Neural progenitor cell (in vitro differentiated cells): Measurements from ENCODE around the gene TUBB6. TPM values are rescaled to one million over a fixed set of nuclear protein-coding genes. Genes with fewer than 3 reads are reported as not detected.
A peak's percentile ranks its signal among the peaks of the same experiment; 100 is the strongest.

Experiments used
- DNase-seq: peaks from one replicate; pipeline ENCODE4 v3.0.0-alpha.2; 2016; ENCODE audit warnings: low spot score
- H2AFZ ChIP-seq: fragments of 200-600 bp; sonication (generic); replicated peaks from 2 replicates; pipeline ENCODE4 v1.6.1; 2016; ENCODE audit warnings: antibody characterized with exemption
- H3F3A ChIP-seq: fragments of 200-600 bp; sonication (generic); 2 replicates; pipeline ENCODE4 v1.6.1; 2016; ENCODE audit warnings: antibody characterized with exemption, low read depth
- H3K27ac ChIP-seq: fragments of 200-600 bp; sonication (generic); 2 replicates; pipeline ENCODE4 v1.5.1; 2016; ENCODE audit warnings: mild to moderate bottlenecking
- H3K27me3 ChIP-seq: fragments of 200-600 bp; sonication (generic); 2 replicates; pipeline ENCODE4 v1.6.1; 2016; ENCODE audit warnings: mild to moderate bottlenecking, moderate library complexity
- H3K36me3 ChIP-seq: fragments of 200-600 bp; sonication (generic); 2 replicates; pipeline ENCODE4 v1.5.1; 2016
- H3K4me1 ChIP-seq: fragments of 200-600 bp; sonication (generic); 2 replicates; pipeline ENCODE4 v1.6.1; 2016; ENCODE audit warnings: mixed run types
- H3K4me2 ChIP-seq: fragments of 200-600 bp; sonication (generic); 2 replicates; pipeline ENCODE4 v1.6.1; 2016
- H3K4me3 ChIP-seq: fragments of 200-600 bp; sonication (generic); 2 replicates; pipeline ENCODE4 v1.5.1; 2016
- H3K79me2 ChIP-seq: fragments of 200-600 bp; sonication (generic); 2 replicates; pipeline ENCODE4 v1.6.1; 2016; ENCODE audit warnings: low read depth
- H3K9ac ChIP-seq: fragments of 200-600 bp; sonication (generic); 2 replicates; pipeline ENCODE4 v1.6.1; 2016
- H3K9me3 ChIP-seq: fragments of 200-600 bp; sonication (generic); 2 replicates; pipeline ENCODE4 v1.5.1; 2016; ENCODE audit warnings: low read depth
- H4K20me1 ChIP-seq: fragments of 200-600 bp; sonication (generic); 2 replicates; pipeline ENCODE4 v1.6.1; 2016; ENCODE audit warnings: low read depth
- H3K27ac Mint-ChIP-seq: 3 replicates; pipeline ENCODE4 v1.8.0; 2021; ENCODE audit warnings: mixed read lengths
- H3K27me3 Mint-ChIP-seq: 2 replicates; pipeline ENCODE4 v1.8.0; 2022; ENCODE audit warnings: low read depth, mild to moderate bottlenecking, inconsistent platforms, moderate library complexity, mixed read lengths; ENCODE audit not compliant: insufficient read depth
- H3K36me3 Mint-ChIP-seq: 3 replicates; pipeline ENCODE4 v1.8.0; 2021; ENCODE audit warnings: mixed read lengths
- H3K4me1 Mint-ChIP-seq: 3 replicates; pipeline ENCODE4 v1.8.0; 2021; ENCODE audit warnings: mixed read lengths
- H3K4me3 Mint-ChIP-seq: 3 replicates; pipeline ENCODE4 v1.8.0; 2021; ENCODE audit warnings: mild to moderate bottlenecking, moderate library complexity, mixed read lengths
- H3K9me3 Mint-ChIP-seq: 3 replicates; pipeline ENCODE4 v1.8.0; 2020; ENCODE audit warnings: mixed read lengths
- CTCF ChIP-seq: fragments of 200-600 bp; sonication (generic); IDR thresholded peaks from 2 replicates; pipeline ENCODE4 v1.5.1; 2017; ENCODE audit warnings: antibody characterized with exemption, mild to moderate bottlenecking
- EZH2 ChIP-seq: fragments of 200-600 bp; sonication (generic); IDR thresholded peaks from 2 replicates; pipeline ENCODE4 v1.6.1; 2017; ENCODE audit warnings: antibody characterized with exemption, mild to moderate bottlenecking, moderate library complexity
- EZH2phosphoT487 ChIP-seq: fragments of 200-600 bp; sonication (generic); IDR thresholded peaks from 2 replicates; pipeline ENCODE4 v1.6.1; 2017; ENCODE audit warnings: antibody characterized with exemption
- total RNA-seq: library from RNA; depleted of rRNA; stranded (reverse); fragments of >200 nt; gene quantifications from 2 replicates; pipeline ENCODE4 v1.2.3, GENCODE V29; 2015; ENCODE audit warnings: low replicate concordance

TUBB6 gene
- total RNA-seq, 1 donor from 2014 or later, result 92.7 TPM

GRCh38 chr18:12301263-12302005, 6.6 kb upstream of the TUBB6 start:
- H3K9ac ChIP-seq, result no peak overlapping the region
- H3K4me3 ChIP-seq, result no peak overlapping the region
- no peak overlapping the region for H3K27ac ChIP-seq
- no peaks in the 10 kb centered on the region for H3K36me3 ChIP-seq
- H3K27me3 Mint-ChIP-seq, result peaks cover 11% of the 10 kb centered on the region
- H3K9me3 ChIP-seq, result no peaks in the 10 kb centered on the region
- H3K27ac Mint-ChIP-seq, result no peak overlapping the region
- H2AFZ ChIP-seq, result peak overlapping the region; percentile 17
- peaks cover 8% of the 10 kb centered on the region for H3K4me1 Mint-ChIP-seq
- H3K79me2 ChIP-seq, result no peaks in the 10 kb centered on the region
- H3K4me2 ChIP-seq, result no peak overlapping the region
- H3K27me3 ChIP-seq, result peaks cover 22% of the 10 kb centered on the region
- H3F3A ChIP-seq, result peaks cover 8% of the 10 kb centered on the region
- H3K9me3 Mint-ChIP-seq, result peaks cover 2% of the 10 kb centered on the region
- TF ChIP-seq EZH2phosphoT487, result no peak
- TF ChIP-seq CTCF, result no peak
- TF ChIP-seq EZH2, result no peak
- no peak overlapping the region for H3K4me3 Mint-ChIP-seq
- no peaks in the 10 kb centered on the region for H4K20me1 ChIP-seq
- H3K36me3 Mint-ChIP-seq, result no peaks in the 10 kb centered on the region
- H3K4me1 ChIP-seq, result peaks cover 5% of the 10 kb centered on the region
- no peak for DNase-seq

- Histone ChIP-seq H3K9ac (no peak overlapping the region), H3K79me2 (no peaks in the 10 kb centered on the region), H3F3A (peaks cover 20% of the 10 kb centered on the region), H3K36me3 (no peaks in the 10 kb centered on the region), H3K4me3 (no peak overlapping the region), H3K4me1 (peaks cover 15% of the 10 kb centered on the region), H3K27ac (no peak overlapping the region), H4K20me1 (no peaks in the 10 kb centered on the region), H2AFZ (no peak overlapping the region), H3K4me2 (no peak overlapping the region), H3K9me3 (no peaks in the 10 kb centered on the region), H3K27me3 (peaks cover 33% of the 10 kb centered on the region)
- Mint-ChIP-seq H3K27me3 (peaks cover 22% of the 10 kb centered on the region), H3K27ac (no peak overlapping the region), H3K4me1 (peaks cover 17% of the 10 kb centered on the region), H3K4me3 (no peak overlapping the region), H3K36me3 (no peaks in the 10 kb centered on the region), H3K9me3 (peaks cover 2% of the 10 kb centered on the region)
- TF ChIP-seq EZH2phosphoT487 (no peak), EZH2 (no peak)
- DNase-seq, result no peak
Observed at GRCh38 chr18:12302391-12303147, 5.5 kb upstream of the TUBB6 start.

GRCh38 chr18:12304351-12305210, 3.5 kb upstream of the TUBB6 start:
- peaks cover 52% of the 10 kb centered on the region for H3K27me3 ChIP-seq
- Mint-ChIP-seq H3K4me3 (no peak overlapping the region), H3K9me3 (peaks cover 3% of the 10 kb centered on the region), H3K4me1 (peaks cover 20% of the 10 kb centered on the region), H3K27ac (peak overlapping the region; percentile 21), H3K27me3 (peaks cover 24% of the 10 kb centered on the region), H3K36me3 (peaks cover 3% of the 10 kb centered on the region)
- no peaks in the 10 kb centered on the region for H3K9me3 ChIP-seq
- H4K20me1 ChIP-seq, result no peaks in the 10 kb centered on the region
- H3K4me1 ChIP-seq, result peaks cover 15% of the 10 kb centered on the region
- H3K4me2 ChIP-seq, result no peak overlapping the region
- no peak for TF ChIP-seq CTCF
- no peak for TF ChIP-seq EZH2
- no peak for TF ChIP-seq EZH2phosphoT487
- no peak overlapping the region for H3K27ac ChIP-seq
- peaks cover 29% of the 10 kb centered on the region for H3F3A ChIP-seq
- peaks cover 10% of the 10 kb centered on the region for H3K79me2 ChIP-seq
- no peaks in the 10 kb centered on the region for H3K36me3 ChIP-seq
- H3K4me3 ChIP-seq, result no peak overlapping the region
- no peak overlapping the region for H3K9ac ChIP-seq
- no peak overlapping the region for H2AFZ ChIP-seq
- no peak for DNase-seq
